GM13977 (cell line): ENCODE results near the gene PKNOX2.
A peak's percentile ranks its signal among the peaks of the same experiment; 100 is the strongest.

Experiments used
- DNase-seq: peaks from one replicate; pipeline ENCODE4 v3.0.0; 2012; ENCODE audit warnings: low spot score
- CTCF ChIP-seq: IDR thresholded peaks from 2 replicates; pipeline ENCODE4 v1.5.1; 2012; ENCODE audit warnings: mild to moderate bottlenecking, control low read depth; ENCODE audit not compliant: insufficient read depth; ENCODE audit errors: extremely low read depth, missing control alignments
- in situ Hi-C: fragments of 300-500 bp; cut with MboI; formaldehyde crosslinking; loops from one replicate; pipeline ENCODE4 v1.12.0; 2022; ENCODE audit warnings: low sequenced_read_pairs, low pct_unique_long_range_greater_than_20kb, mixed read lengths, inconsistent platforms; ENCODE audit not compliant: unreplicated experiment

Gene PKNOX2

GRCh38 chr11:125129316-125129993, 35.1 kb upstream of the PKNOX2 start:
- TF ChIP-seq CTCF = no peak
- DNase-seq = no peak
- in situ Hi-C loops = no loop called here

GRCh38 chr11:125132071-125132470, 32.5 kb upstream of the PKNOX2 start:
- no peak for DNase-seq
- in situ Hi-C loops = no loop called here
- TF ChIP-seq CTCF = no peak

GRCh38 chr11:125132596-125132995, 32.0 kb upstream of the PKNOX2 start:
- DNase-seq = no peak
- TF ChIP-seq CTCF = no peak
- in situ Hi-C loops = no loop called here

- in situ Hi-C loops = no loop called here
- TF ChIP-seq CTCF = no peak
- DNase-seq = no peak
These were observed 28.6 kb upstream of the PKNOX2 start for GRCh38 chr11:125136001-125136400.

- TF ChIP-seq CTCF = no peak
- in situ Hi-C loops = no loop called here
- DNase-seq = no peak
These were observed 25.6 kb upstream of the PKNOX2 start for GRCh38 chr11:125138966-125139365.

GRCh38 chr11:125139778-125140177, 24.8 kb upstream of the PKNOX2 start:
- no peak for TF ChIP-seq CTCF
- in situ Hi-C loops = no loop called here

GRCh38 chr11:125140233-125140632, 24.3 kb upstream of the PKNOX2 start:
- in situ Hi-C loops = no loop called here
- DNase-seq = no peak
- peak; percentile 26 for TF ChIP-seq CTCF

More at GRCh38 chr11:125139778-125140177, 24.8 kb upstream of the PKNOX2 start:
- no peak for DNase-seq
